Measurements from ENCODE around the gene ANKRD28. TPM values are rescaled to one million over a fixed set of nuclear protein-coding genes. Genes with fewer than 3 reads are reported as not detected.

The ANKRD28 gene
- total and polyA plus RNA-seq, 2 donors from 2014 or later, result 9.8 to 72.4 TPM

Small RNA genes within 50 kb of the gene (microRNA-seq; reads per million reads assigned to microRNA genes)
- gene MIR3134, result not detected

Other genes with a start within 250 kb of the ANKRD28 start
- 27.1 TPM for gene HACL1, start 196.4 kb downstream of the ANKRD28 start, total RNA-seq
- gene HACL1, start 196.4 kb downstream of the ANKRD28 start, polyA plus RNA-seq (ENCODE audit: insufficient read depth, low read depth, low replicate concordance), result 25.3 TPM
- 22.7 TPM for gene BTD, start 196.2 kb downstream of the ANKRD28 start, total RNA-seq
- gene BTD, start 196.2 kb downstream of the ANKRD28 start, polyA plus RNA-seq (ENCODE audit: insufficient read depth, low read depth, low replicate concordance), result 37.2 TPM

Measured in kidney (tissue), 2 donors.